KMS-11 (cell line): ENCODE data around the gene OR51M1.

Experiments
- H2AFZ ChIP-seq: fragments of 200-600 bp; sonication (generic); 2 replicates; pipeline ENCODE4 v1.6.1; 2016; ENCODE audit warnings: antibody characterized with exemption, mixed run types, low read depth
- H3K27ac ChIP-seq: fragments of 200-600 bp; sonication (generic); 2 replicates; pipeline ENCODE4 v1.6.1; 2016; ENCODE audit warnings: mild to moderate bottlenecking, mixed run types
- H3K27me3 ChIP-seq: fragments of 200-600 bp; sonication (generic); 2 replicates; pipeline ENCODE4 v1.6.1; 2017; ENCODE audit warnings: mild to moderate bottlenecking, low read depth, mixed run types, moderate library complexity; ENCODE audit not compliant: insufficient read depth
- H3K36me3 ChIP-seq: fragments of 200-600 bp; sonication (generic); 2 replicates; pipeline ENCODE4 v1.6.1; 2017; ENCODE audit warnings: mild to moderate bottlenecking, mixed run types; ENCODE audit not compliant: insufficient read depth
- H3K4me1 ChIP-seq: fragments of 200-600 bp; sonication (generic); 2 replicates; pipeline ENCODE4 v1.6.1; 2016; ENCODE audit warnings: mild to moderate bottlenecking, low read depth, mixed run types; ENCODE audit not compliant: poor library complexity, severe bottlenecking
- H3K4me2 ChIP-seq: fragments of 200-600 bp; sonication (generic); 2 replicates; pipeline ENCODE4 v1.7.0; 2016; ENCODE audit warnings: mild to moderate bottlenecking, mixed run types
- H3K4me3 ChIP-seq: fragments of 200-600 bp; sonication (generic); IDR thresholded peaks from 2 replicates; pipeline ENCODE4 v1.6.1; 2017; ENCODE audit warnings: low read depth, low read length, mixed read lengths; ENCODE audit not compliant: insufficient read depth
- H3K79me2 ChIP-seq: fragments of 200-600 bp; sonication (generic); 2 replicates; pipeline ENCODE4 v1.6.1; 2016; ENCODE audit warnings: low read depth, mixed run types; ENCODE audit not compliant: insufficient read depth
- H3K9ac ChIP-seq: fragments of 200-600 bp; sonication (generic); 2 replicates; pipeline ENCODE4 v1.6.1; 2016; ENCODE audit warnings: mild to moderate bottlenecking, mixed run types
- H4K20me1 ChIP-seq: fragments of 200-600 bp; sonication (generic); 2 replicates; pipeline ENCODE4 v1.6.1; 2016; ENCODE audit warnings: mild to moderate bottlenecking, mixed run types; ENCODE audit not compliant: insufficient read depth
- TF ChIP-seq, protein P1 (sequence below): fragments of 200-600 bp; sonication (generic); conservative IDR thresholded peaks from 2 replicates; pipeline ENCODE4 v1.6.1; 2017; ENCODE audit warnings: low read depth, mild to moderate bottlenecking, antibody characterized with exemption, low read length, moderate library complexity, mixed read lengths

Gene OR51M1

GRCh38 chr11:5343474-5344335 is 39.9 kb upstream of the OR51M1 start, which contains the start of gene OR51B5:
Gene OR51B5, minus strand, starts transcription at chr11:5343524. Its CDS starts 0 bp downstream, at chr11:5343524.
- H3K36me3 ChIP-seq, result no peaks in the 10 kb centered on the region
- no peak within 1 kb of the TSS for H3K9ac ChIP-seq
- no peak within 1 kb of the TSS for H3K27ac ChIP-seq
- no peaks in the 10 kb centered on the region for H3K27me3 ChIP-seq
- TF ChIP-seq, protein P1, sequence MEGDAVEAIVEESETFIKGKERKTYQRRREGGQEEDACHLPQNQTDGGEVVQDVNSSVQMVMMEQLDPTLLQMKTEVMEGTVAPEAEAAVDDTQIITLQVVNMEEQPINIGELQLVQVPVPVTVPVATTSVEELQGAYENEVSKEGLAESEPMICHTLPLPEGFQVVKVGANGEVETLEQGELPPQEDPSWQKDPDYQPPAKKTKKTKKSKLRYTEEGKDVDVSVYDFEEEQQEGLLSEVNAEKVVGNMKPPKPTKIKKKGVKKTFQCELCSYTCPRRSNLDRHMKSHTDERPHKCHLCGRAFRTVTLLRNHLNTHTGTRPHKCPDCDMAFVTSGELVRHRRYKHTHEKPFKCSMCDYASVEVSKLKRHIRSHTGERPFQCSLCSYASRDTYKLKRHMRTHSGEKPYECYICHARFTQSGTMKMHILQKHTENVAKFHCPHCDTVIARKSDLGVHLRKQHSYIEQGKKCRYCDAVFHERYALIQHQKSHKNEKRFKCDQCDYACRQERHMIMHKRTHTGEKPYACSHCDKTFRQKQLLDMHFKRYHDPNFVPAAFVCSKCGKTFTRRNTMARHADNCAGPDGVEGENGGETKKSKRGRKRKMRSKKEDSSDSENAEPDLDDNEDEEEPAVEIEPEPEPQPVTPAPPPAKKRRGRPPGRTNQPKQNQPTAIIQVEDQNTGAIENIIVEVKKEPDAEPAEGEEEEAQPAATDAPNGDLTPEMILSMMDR, result no peak
- H4K20me1 ChIP-seq, result no peaks in the 10 kb centered on the region
- H3K4me2 ChIP-seq, result no peak within 1 kb of the TSS
- H3K4me1 ChIP-seq, result peaks cover 20% of the 10 kb centered on the region
- H2AFZ ChIP-seq, result no peak within 1 kb of the TSS
- no peak within 1 kb of the TSS for H3K4me3 ChIP-seq
- no peaks in the 10 kb centered on the region for H3K79me2 ChIP-seq

GRCh38 chr11:5345831-5346230 is 37.8 kb upstream of the OR51M1 start:
- no peak overlapping the region for H3K27ac ChIP-seq
- no peak overlapping the region for H3K4me2 ChIP-seq
- H4K20me1 ChIP-seq, result no peaks in the 10 kb centered on the region
- no peaks in the 10 kb centered on the region for H3K79me2 ChIP-seq
- no peak overlapping the region for H2AFZ ChIP-seq
- TF ChIP-seq, protein P1, result no peak
- H3K36me3 ChIP-seq, result no peaks in the 10 kb centered on the region
- no peak overlapping the region for H3K4me3 ChIP-seq
- no peaks in the 10 kb centered on the region for H3K27me3 ChIP-seq
- no peak overlapping the region for H3K9ac ChIP-seq
- H3K4me1 ChIP-seq, result peaks cover 6% of the 10 kb centered on the region

GRCh38 chr11:5348551-5349194 is 34.9 kb upstream of the OR51M1 start:
- no peak overlapping the region for H2AFZ ChIP-seq
- no peaks in the 10 kb centered on the region for H3K27me3 ChIP-seq
- no peaks in the 10 kb centered on the region for H3K79me2 ChIP-seq
- TF ChIP-seq, protein P1, result no peak
- no peak overlapping the region for H3K4me3 ChIP-seq
- no peak overlapping the region for H3K4me2 ChIP-seq
- H3K9ac ChIP-seq, result no peak overlapping the region
- H3K27ac ChIP-seq, result no peak overlapping the region
- H4K20me1 ChIP-seq, result no peaks in the 10 kb centered on the region
- no peaks in the 10 kb centered on the region for H3K36me3 ChIP-seq
- peaks cover 3% of the 10 kb centered on the region for H3K4me1 ChIP-seq

DNA sequence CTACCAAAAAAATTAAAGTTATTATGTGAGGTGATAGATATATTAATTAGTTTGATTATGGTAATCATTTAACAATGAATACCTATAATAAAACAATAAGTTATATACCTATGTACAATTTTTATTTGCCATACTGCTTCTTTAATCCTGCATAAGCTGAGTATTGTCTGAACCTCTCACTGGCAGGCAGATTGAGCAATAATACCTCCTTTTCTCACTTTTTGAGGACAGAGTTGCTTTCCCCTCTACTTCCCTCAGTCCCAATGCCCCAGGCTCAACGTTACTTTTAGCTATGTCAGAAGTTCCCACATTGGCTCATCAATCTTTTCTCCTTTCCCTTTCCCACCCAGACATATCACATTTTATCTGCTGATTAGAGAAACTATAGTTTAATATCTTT is 34.1 kb upstream of the OR51M1 start:
- Histone ChIP-seq H3K36me3 (no peaks in the 10 kb centered on the region), H4K20me1 (no peaks in the 10 kb centered on the region), H3K4me1 (no peaks in the 10 kb centered on the region), H3K27me3 (no peaks in the 10 kb centered on the region), H3K9ac (no peak overlapping the region), H3K27ac (no peak overlapping the region), H3K4me2 (no peak overlapping the region), H2AFZ (no peak overlapping the region), H3K79me2 (no peaks in the 10 kb centered on the region), H3K4me3 (no peak overlapping the region)
- TF ChIP-seq, protein P1, result no peak
